Measurements from ENCODE around the gene RABL6. TPM values are rescaled to one million over a fixed set of nuclear protein-coding genes. Genes with fewer than 3 reads are reported as not detected.
A peak's percentile ranks its signal among the peaks of the same experiment; 100 is the strongest.

The RABL6 gene
- polyA plus RNA-seq, 3 donors, result 59.2 to 79.6 (median 70.5) TPM

GRCh38 chr9:136885950-136886578 is 78.3 kb downstream of the RABL6 start, which contains the start of gene TRAF2:
TRAF2 (plus strand) TSS chr9:136886516; CDS start chr9:136898741, 12,225 bp downstream.
- DNase-seq (ENCODE audit: extremely low read depth in 1 of 11, low read depth in 9 of 11, low spot score in 4 of 11), result peak; percentile 92 to 98 (median 96)

DNA sequence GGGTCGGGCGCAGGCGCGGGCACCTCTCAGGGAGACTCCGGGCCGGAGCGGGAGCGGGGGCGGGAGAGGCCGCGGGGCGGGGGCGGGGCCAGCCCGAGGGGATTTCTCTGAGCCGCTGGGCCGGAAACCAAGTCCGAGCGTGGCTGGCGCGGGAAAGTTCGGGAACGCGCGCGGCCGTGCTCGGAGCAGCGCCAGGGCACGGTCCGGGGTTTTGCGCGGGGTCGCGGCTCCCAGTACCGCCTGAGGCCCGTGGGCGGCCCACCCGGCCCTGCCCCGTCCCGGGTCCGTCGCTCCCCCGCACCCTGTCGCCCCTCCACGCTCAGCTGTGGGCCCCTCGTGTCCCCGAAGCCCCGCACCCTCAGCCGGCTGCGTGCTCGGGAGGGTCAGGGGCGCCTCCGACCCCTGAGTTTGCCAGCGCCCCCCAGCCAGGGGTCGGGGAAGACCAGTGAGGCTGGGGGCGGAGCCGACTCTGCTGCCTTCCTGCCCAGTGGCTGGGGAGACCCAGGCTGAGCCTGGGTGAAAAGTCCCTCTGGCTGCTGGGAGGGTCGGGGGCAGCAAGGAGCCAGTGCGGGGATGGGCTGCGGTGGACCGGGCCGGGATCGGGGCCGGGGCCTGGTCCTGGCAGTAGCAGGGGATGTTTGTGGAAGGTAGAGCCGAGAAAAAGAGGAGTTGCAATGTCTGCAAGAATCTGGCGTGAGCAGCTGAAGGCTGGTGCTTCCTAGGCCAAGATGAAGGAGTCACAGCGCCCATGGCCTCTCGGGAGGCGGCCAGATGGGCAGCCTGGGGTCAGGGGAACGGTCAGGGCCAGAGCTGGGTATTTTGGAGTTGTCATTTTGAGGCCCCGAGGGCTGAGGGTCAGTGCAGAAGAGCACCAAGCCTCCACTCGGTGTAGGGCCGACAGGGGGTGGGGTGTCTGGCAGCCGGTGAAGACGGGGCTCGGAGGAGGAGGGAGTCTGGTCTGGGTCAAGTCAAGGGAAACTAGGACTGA is 79.2 kb downstream of the RABL6 start:
- DNase-seq (ENCODE audit: extremely low read depth in 1 of 11, low read depth in 9 of 11, low spot score in 4 of 11), result peak in 1 of 11 donors; percentile 15

DNA sequence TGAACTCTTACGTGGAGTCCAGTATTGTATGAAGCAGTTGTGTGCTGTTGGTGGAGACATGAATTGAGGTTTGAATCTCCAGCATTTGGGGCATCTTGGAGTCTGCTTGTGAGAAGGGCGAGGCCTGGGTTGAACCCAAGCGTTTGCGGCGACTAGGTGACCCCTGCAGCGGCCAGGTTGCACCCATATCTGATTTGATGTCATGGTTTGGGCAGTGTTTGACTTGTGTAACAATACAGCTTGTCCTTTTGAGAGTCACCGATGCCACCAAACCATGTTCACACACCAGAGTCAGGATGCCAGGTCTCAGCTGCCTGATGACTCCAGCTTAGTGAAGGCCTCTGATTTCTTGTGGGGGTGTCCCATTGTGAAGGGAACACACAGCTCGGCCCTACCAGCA is 80.7 kb downstream of the RABL6 start:
- no peak for DNase-seq (ENCODE audit: extremely low read depth in 1 of 11, low read depth in 9 of 11, low spot score in 4 of 11)

- no peak for DNase-seq (ENCODE audit: extremely low read depth in 1 of 11, low read depth in 9 of 11, low spot score in 4 of 11)
These were observed 82.1 kb downstream of the RABL6 start for GRCh38 chr9:136889858-136890257.

DNA sequence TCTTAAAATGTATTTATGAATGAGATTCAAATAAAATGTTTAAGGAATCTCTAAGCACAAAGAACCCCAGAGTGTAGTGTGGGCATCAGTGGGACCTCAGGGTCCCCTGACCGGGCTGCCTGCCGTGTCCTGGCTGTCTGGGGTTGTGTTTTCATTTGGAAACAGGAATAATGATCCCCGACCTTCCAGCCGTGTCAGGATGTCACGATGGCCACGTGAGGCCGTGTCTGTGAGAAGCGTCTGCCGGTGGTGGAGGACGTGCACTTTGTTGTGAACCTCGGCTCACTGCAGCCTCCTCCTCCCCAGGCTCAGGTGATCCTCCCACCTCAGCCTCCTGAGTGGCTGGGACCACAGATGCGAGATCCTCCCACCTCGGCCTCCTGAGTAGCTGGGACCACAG is 82.9 kb downstream of the RABL6 start:
- no peak for DNase-seq (ENCODE audit: extremely low read depth in 1 of 11, low read depth in 9 of 11, low spot score in 4 of 11)

Other genes starting within 250 kb of the RABL6 start
- gene EGFL7, start 145.0 kb upstream of the RABL6 start, polyA plus RNA-seq (ENCODE audit: insufficient read length in 3 of 3), result 10 to 100 TPM; 43.8 to 79.8 (median 74.3) TPM
- gene AGPAT2, start 120.5 kb upstream of the RABL6 start, polyA plus RNA-seq (ENCODE audit: insufficient read length in 3 of 3), result 10 to 100 TPM; 31.5 to 51.9 (median 50.0) TPM
- gene DIPK1B, start 95.4 kb upstream of the RABL6 start, polyA plus RNA-seq (ENCODE audit: insufficient read length in 3 of 3), result 10 to 100 TPM; 27.0 to 41.9 (median 38.8) TPM
- 1 to 10 TPM in 2 of 3 donors, under 1 TPM in 1; 0.95 to 2.8 (median 2.5) TPM for gene LCN10, start 65.0 kb upstream of the RABL6 start, polyA plus RNA-seq (ENCODE audit: insufficient read length in 3 of 3)
- gene LCN6, start 59.4 kb upstream of the RABL6 start, polyA plus RNA-seq (ENCODE audit: insufficient read length in 3 of 3), result not detected
- gene LCN8, start 49.7 kb upstream of the RABL6 start, polyA plus RNA-seq (ENCODE audit: insufficient read length in 3 of 3), result under 1 TPM in 2 of 3 donors, not detected in 1; 0.14 to 0.26 TPM
- gene LCN15, start 43.4 kb upstream of the RABL6 start, polyA plus RNA-seq (ENCODE audit: insufficient read length in 3 of 3), result under 1 TPM in 2 of 3 donors, not detected in 1; 0.06 to 0.16 TPM
- 10 to 100 TPM; 53.5 to 81.8 (median 70.3) TPM for gene TMEM141, start 16.6 kb upstream of the RABL6 start, polyA plus RNA-seq (ENCODE audit: insufficient read length in 3 of 3)
- 1 to 10 TPM; 3.1 to 7.4 (median 5.8) TPM for gene CCDC183, start 11.6 kb upstream of the RABL6 start, polyA plus RNA-seq (ENCODE audit: insufficient read length in 3 of 3)
- 1 to 10 TPM in 2 of 3 donors, under 1 TPM in 1; 0.64 to 1.7 (median 1.5) TPM for gene AJM1, start 34.5 kb downstream of the RABL6 start, polyA plus RNA-seq (ENCODE audit: insufficient read length in 3 of 3)
- 100 to 1,000 TPM in 1 of 3 donors, 10 to 100 TPM in 2; 63.4 to 111 (median 93.7) TPM for gene PHPT1, start 41.5 kb downstream of the RABL6 start, polyA plus RNA-seq (ENCODE audit: insufficient read length in 3 of 3)
- gene MAMDC4, start 44.4 kb downstream of the RABL6 start, polyA plus RNA-seq (ENCODE audit: insufficient read length in 3 of 3), result 10 to 100 TPM in 1 of 3 donors, 1 to 10 TPM in 2; 4.8 to 10.9 (median 9.9) TPM
- gene EDF1, start 58.4 kb downstream of the RABL6 start, polyA plus RNA-seq (ENCODE audit: insufficient read length in 3 of 3), result 100 to 1,000 TPM; 322 to 427 (median 394) TPM
- 10 to 100 TPM; 10.2 to 15.9 (median 14.7) TPM for gene TRAF2, start 78.6 kb downstream of the RABL6 start, polyA plus RNA-seq (ENCODE audit: insufficient read length in 3 of 3)
- gene FBXW5, start 136.8 kb downstream of the RABL6 start, polyA plus RNA-seq (ENCODE audit: insufficient read length in 3 of 3), result 10 to 100 TPM; 33.7 to 58.7 (median 54.3) TPM
- gene C8G, start 137.3 kb downstream of the RABL6 start, polyA plus RNA-seq (ENCODE audit: insufficient read length in 3 of 3), result 1 to 10 TPM in 1 of 3 donors, under 1 TPM in 2; 0.44 to 1.4 (median 0.57) TPM
- 10 to 100 TPM; 17.8 to 47.3 (median 24.5) TPM for gene LCN12, start 144.3 kb downstream of the RABL6 start, polyA plus RNA-seq (ENCODE audit: insufficient read length in 3 of 3)
- gene PTGDS, start 169.6 kb downstream of the RABL6 start, polyA plus RNA-seq (ENCODE audit: insufficient read length in 3 of 3), result 100 to 1,000 TPM in 1 of 3 donors, 10 to 100 TPM in 2; 42.1 to 113 (median 66.3) TPM
- under 1 TPM; 0.14 to 0.40 (median 0.39) TPM for gene LCNL1, start 175.0 kb downstream of the RABL6 start, polyA plus RNA-seq (ENCODE audit: insufficient read length in 3 of 3)
- 10 to 100 TPM; 23.7 to 40.2 (median 39.3) TPM for gene PAXX, start 184.5 kb downstream of the RABL6 start, polyA plus RNA-seq (ENCODE audit: insufficient read length in 3 of 3)
- under 1 TPM; 0.37 to 0.75 (median 0.39) TPM for gene CLIC3, start 188.6 kb downstream of the RABL6 start, polyA plus RNA-seq (ENCODE audit: insufficient read length in 3 of 3)
- 10 to 100 TPM; 43.4 to 66.6 (median 61.6) TPM for gene ABCA2, start 220.3 kb downstream of the RABL6 start, polyA plus RNA-seq (ENCODE audit: insufficient read length in 3 of 3)
- gene FUT7, start 224.1 kb downstream of the RABL6 start, polyA plus RNA-seq (ENCODE audit: insufficient read length in 3 of 3), result under 1 TPM; 0.07 to 0.15 (median 0.12) TPM
- gene NPDC1, start 238.2 kb downstream of the RABL6 start, polyA plus RNA-seq (ENCODE audit: insufficient read length in 3 of 3), result 10 to 100 TPM; 12.9 to 38.4 (median 31.5) TPM
- gene ENTPD2, start 246.1 kb downstream of the RABL6 start, polyA plus RNA-seq (ENCODE audit: insufficient read length in 3 of 3), result 1 to 10 TPM; 4.3 to 5.3 (median 4.7) TPM

Measured in renal cortex interstitium (tissue), 11 donors.